T-cell (primary cell): Measurements from ENCODE around the gene MYZAP. TPM values are rescaled to one million over a fixed set of nuclear protein-coding genes. Genes with fewer than 3 reads are reported as not detected.

Experiments used
- ATAC-seq, 4 experiments: fragments of 200-7000 bp in 3 of 4; fragments of 150-1000 bp in 1 of 4; cut with Tn5 transposase; replicated peaks in 1 of 4; 1 replicate in 3 of 4; 2 replicates in 1 of 4; pipeline ENCODE4 v1.10.0; 2021; ENCODE audit warnings: moderate library complexity in 3 of 4, mild to moderate bottlenecking in 2 of 4, moderate number of reproducible peaks in 1 of 4
- CTCF ChIA-PET, 2 donors: fragments of 300-600 bp; sonication (Branson Sonifier 250); formaldehyde crosslinking; loops; one replicate each; lab custom pipeline; 2022; ENCODE audit warnings: antibody characterized with exemption in 2 of 2; lab: Charles Lee
- POLR2A ChIA-PET, 2 donors: fragments of 300-600 bp; sonication (Branson Sonifier 250); formaldehyde crosslinking; loops; one replicate each; lab custom pipeline; 2022; ENCODE audit warnings: antibody characterized with exemption in 2 of 2; lab: Charles Lee
- DNase-seq, 35 experiments: peaks; one replicate each; pipeline versions ENCODE4 v3.0.0 to v3.0.0-alpha.2; 2013 to 2023
- H3K27ac ChIP-seq: one replicate; pipeline ENCODE4 v1.5.1; 2013; ENCODE audit warnings: low read length
- H3K27me3 ChIP-seq, 2 experiments: replicated peaks in 1 of 2; 1 replicate in 1 of 2; 2 replicates in 1 of 2; pipeline versions ENCODE4 v1.6.1 to v1.7.0; 2013; ENCODE audit warnings: low read length in 1 of 2, mixed read lengths in 1 of 2; ENCODE audit not compliant: control insufficient read depth in 2 of 2, insufficient read depth in 2 of 2; ENCODE audit errors: extremely low read depth in 1 of 2
- H3K36me3 ChIP-seq, 2 donors: 1 replicate in 1 of 2; 2 replicates in 1 of 2; pipeline versions ENCODE4 v1.6.1 to v1.7.0; 2013; ENCODE audit warnings: low read length in 1 of 2; ENCODE audit not compliant: control insufficient read depth in 2 of 2, insufficient read depth in 1 of 2; ENCODE audit errors: extremely low read depth in 1 of 2
- H3K4me1 ChIP-seq, 2 experiments: 1 replicate in 1 of 2; 2 replicates in 1 of 2; pipeline versions ENCODE4 v1.6.1 to v1.7.0; 2013; ENCODE audit warnings: low read length in 2 of 2, mixed read lengths in 1 of 2; ENCODE audit not compliant: insufficient read depth in 2 of 2, control insufficient read depth in 1 of 2; ENCODE audit errors: extremely low read depth in 1 of 2
- H3K4me3 ChIP-seq, 2 donors: 1 replicate in 1 of 2; 2 replicates in 1 of 2; pipeline versions ENCODE4 v1.5.1 to v1.7.0; 2013; ENCODE audit warnings: mild to moderate bottlenecking in 2 of 2, low read length in 1 of 2, moderate library complexity in 1 of 2; ENCODE audit not compliant: control insufficient read depth in 1 of 2; ENCODE audit errors: extremely low read depth in 1 of 2
- H3K9me3 ChIP-seq: 2 replicates; pipeline ENCODE4 v1.7.0; 2013
- H3K27ac Mint-ChIP-seq, 2 donors: one replicate each; pipeline ENCODE4 v1.8.0; 2020 to 2021; ENCODE audit warnings: mild to moderate bottlenecking in 2 of 2, mixed read lengths in 2 of 2
- H3K27me3 Mint-ChIP-seq, 2 donors: one replicate each; pipeline ENCODE4 v1.8.0; 2021 to 2022; ENCODE audit warnings: mixed read lengths in 2 of 2
- H3K36me3 Mint-ChIP-seq: one replicate; pipeline ENCODE4 v1.8.0; 2021; ENCODE audit warnings: mixed read lengths
- H3K4me1 Mint-ChIP-seq, 3 donors: one replicate each; pipeline ENCODE4 v1.8.0; 2020 to 2022; ENCODE audit warnings: mixed read lengths in 3 of 3, mild to moderate bottlenecking in 1 of 3
- H3K4me3 Mint-ChIP-seq, 3 donors: one replicate each; pipeline ENCODE4 v1.8.0; 2020 to 2022; ENCODE audit warnings: mild to moderate bottlenecking in 3 of 3, mixed read lengths in 3 of 3, moderate library complexity in 3 of 3
- H3K9me3 Mint-ChIP-seq, 3 donors: one replicate each; pipeline ENCODE4 v1.8.0; 2020 to 2022; ENCODE audit warnings: mixed read lengths in 3 of 3
- WGBS: methylation state at CpG from one replicate; pipeline ENCODE4 v1.1.5; 2013; ENCODE audit warnings: missing lambda C conversion rate; ENCODE audit not compliant: insufficient coverage; 5-methylcytosine and 5-hydroxymethylcytosine counted together
- total RNA-seq, 35 experiments: library from RNA in 6 of 35; stranded (reverse) in 6 of 35; fragments of 120-200 nt in 1 of 35; gene quantifications; one replicate each; pipeline versions ENCODE4 v1.2.1 to v1.2.4 and lab custom pipeline; 2013 to 2026

Gene MYZAP
- 1 to 10 TPM in 2 of 5 donors, under 1 TPM in 3; 0.58 to 1.9 (median 0.82) TPM for total RNA-seq
- total RNA-seq (2013): 0.63 TPM
- 0 to 0.68 (median 0.13) reads per million in 29 experiments for total RNA-seq (lab: John Stamatoyannopoulos, UW)

GRCh38 chr15:57591822-57592367, at the start of gene MYZAP:
TSS of gene MYZAP (plus strand) at chr15:57591904. CDS start at chr15:57592035, 131 bp downstream.
- H3K9me3 ChIP-seq: no peaks in the 10 kb centered on the region
- peak; percentile 80 to 90 (median 87) for ATAC-seq
- H3K27me3 Mint-ChIP-seq: peaks cover 17 to 25% of the 10 kb centered on the region in 2 donors
- H3K27me3 ChIP-seq: peaks cover 0 to 30% of the 10 kb centered on the region in 2 experiments
- no peaks in the 10 kb centered on the region for H3K9me3 Mint-ChIP-seq
- POLR2A ChIA-PET: no interaction called here
- H3K27ac Mint-ChIP-seq: peak within 1 kb of the TSS in 1 of 2 donors; percentile 14
- peak within 1 kb of the TSS; percentile 55 to 78 (median 73) for H3K4me3 Mint-ChIP-seq
- no peak within 1 kb of the TSS for H3K27ac ChIP-seq
- peaks cover 28 to 44% (median 36%) of the 10 kb centered on the region in 3 donors for H3K4me1 Mint-ChIP-seq
- no peaks in the 10 kb centered on the region for H3K36me3 ChIP-seq
- DNase-seq: peak in 32 of 35 experiments; percentile 1 to 57 (median 28)
- 8% methylated on average over 42 of the region's 58 CpGs for WGBS
- H3K4me3 ChIP-seq: peak within 1 kb of the TSS; percentile 23 to 55
- H3K4me1 ChIP-seq: peaks cover 10 to 21% of the 10 kb centered on the region in 2 experiments
- CTCF ChIA-PET: no interaction called here
- no peaks in the 10 kb centered on the region for H3K36me3 Mint-ChIP-seq

GRCh38 chr15:57542505-57542817, 49.2 kb upstream of the MYZAP start:
- H3K4me1 Mint-ChIP-seq: no peaks in the 10 kb centered on the region
- CTCF ChIA-PET: no interaction called here

GRCh38 chr15:57544848-57545480, 46.7 kb upstream of the MYZAP start:
- Histone ChIP-seq H3K4me3 (no peak overlapping the region), H3K4me1 (no peaks in the 10 kb centered on the region), H3K9me3 (no peaks in the 10 kb centered on the region), H3K27ac (no peak overlapping the region), H3K27me3 (peaks cover 0 to 32% of the 10 kb centered on the region in 2 experiments), H3K36me3 (no peaks in the 10 kb centered on the region)
- H3K9me3 Mint-ChIP-seq: no peaks in the 10 kb centered on the region
- ATAC-seq (no peak), DNase-seq (no peak)
- WGBS: 81% methylated on average over 5 of the region's 11 CpGs
- no peak overlapping the region for H3K4me3 Mint-ChIP-seq
- peaks cover 5 to 9% of the 10 kb centered on the region in 2 donors for H3K27me3 Mint-ChIP-seq
- ChIA-PET CTCF (interaction anchor here in 1 of 2 donors (0.6 kb wide), 1 partner anchor 325 kb away, joined by 25 read pairs; no protein-coding TSS in a partner anchor), POLR2A (no interaction called here)
- no peaks in the 10 kb centered on the region for H3K36me3 Mint-ChIP-seq
- H3K27ac Mint-ChIP-seq: no peak overlapping the region
- H3K4me1 Mint-ChIP-seq: no peaks in the 10 kb centered on the region

More at GRCh38 chr15:57542505-57542817, 49.2 kb upstream of the MYZAP start:
- Histone ChIP-seq H3K27ac (no peak overlapping the region), H3K36me3 (no peaks in the 10 kb centered on the region), H3K4me3 (no peak overlapping the region), H3K27me3 (peaks cover 0 to 41% of the 10 kb centered on the region in 2 experiments), H3K4me1 (no peaks in the 10 kb centered on the region), H3K9me3 (no peaks in the 10 kb centered on the region)
- Mint-ChIP-seq H3K36me3 (no peaks in the 10 kb centered on the region), H3K27ac (no peak overlapping the region), H3K9me3 (no peaks in the 10 kb centered on the region), H3K4me3 (no peak overlapping the region), H3K27me3 (peaks cover 13 to 16% of the 10 kb centered on the region in 2 donors)
- WGBS: 37% methylated on average over 3 of the region's 4 CpGs
- POLR2A ChIA-PET: no interaction called here
- DNase-seq (no peak), ATAC-seq (no peak)

GRCh38 chr15:57545995-57546394, 45.7 kb upstream of the MYZAP start:
- no peak for DNase-seq
- Histone ChIP-seq H3K4me1 (no peaks in the 10 kb centered on the region), H3K36me3 (no peaks in the 10 kb centered on the region), H3K27ac (no peak overlapping the region), H3K4me3 (no peak overlapping the region), H3K9me3 (no peaks in the 10 kb centered on the region), H3K27me3 (peaks cover 0 to 28% of the 10 kb centered on the region in 2 experiments)
- H3K4me1 Mint-ChIP-seq: no peaks in the 10 kb centered on the region
- no peaks in the 10 kb centered on the region for H3K36me3 Mint-ChIP-seq
- CTCF ChIA-PET: interaction anchor here in 1 of 2 donors (0.9 kb wide), 1 partner anchor 9 kb away, joined by 3 read pairs; no protein-coding TSS in a partner anchor
- H3K9me3 Mint-ChIP-seq: no peaks in the 10 kb centered on the region
- H3K4me3 Mint-ChIP-seq: no peak overlapping the region
- WGBS: 91% methylated on average over 7 of the region's 8 CpGs
- peaks cover 3 to 5% of the 10 kb centered on the region in 2 donors for H3K27me3 Mint-ChIP-seq
- ATAC-seq: no peak
- H3K27ac Mint-ChIP-seq: no peak overlapping the region
- POLR2A ChIA-PET: no interaction called here

- no peak overlapping the region for H3K4me3 Mint-ChIP-seq
- WGBS: 86% methylated on average over 8 of the region's 11 CpGs
- H3K4me1 Mint-ChIP-seq: no peaks in the 10 kb centered on the region
- H3K27ac Mint-ChIP-seq: no peak overlapping the region
- peaks cover 3 to 5% of the 10 kb centered on the region in 2 donors for H3K27me3 Mint-ChIP-seq
- H3K27me3 ChIP-seq: peaks cover 0 to 21% of the 10 kb centered on the region in 2 experiments
- no peaks in the 10 kb centered on the region for H3K36me3 ChIP-seq
- ChIA-PET POLR2A (no interaction called here), CTCF (interaction anchor here in 1 of 2 donors (0.6 kb wide), 1 partner anchor 557 kb away, joined by 3 read pairs; no protein-coding TSS in a partner anchor)
- H3K9me3 Mint-ChIP-seq: no peaks in the 10 kb centered on the region
- DNase-seq (no peak), ATAC-seq (no peak)
- H3K4me1 ChIP-seq: no peaks in the 10 kb centered on the region
- H3K4me3 ChIP-seq: no peak overlapping the region
- H3K9me3 ChIP-seq: no peaks in the 10 kb centered on the region
- H3K36me3 Mint-ChIP-seq: no peaks in the 10 kb centered on the region
- no peak overlapping the region for H3K27ac ChIP-seq
These were observed 44.4 kb upstream of the MYZAP start for GRCh38 chr15:57547243-57547755.

- Mint-ChIP-seq H3K36me3 (no peaks in the 10 kb centered on the region), H3K27me3 (peaks cover 3 to 5% of the 10 kb centered on the region in 2 donors), H3K4me3 (no peak overlapping the region), H3K27ac (no peak overlapping the region), H3K9me3 (no peaks in the 10 kb centered on the region), H3K4me1 (no peaks in the 10 kb centered on the region)
- Histone ChIP-seq H3K4me3 (no peak overlapping the region), H3K27ac (no peak overlapping the region), H3K36me3 (no peaks in the 10 kb centered on the region), H3K4me1 (no peaks in the 10 kb centered on the region), H3K9me3 (no peaks in the 10 kb centered on the region), H3K27me3 (peaks cover 0 to 20% of the 10 kb centered on the region in 2 experiments)
- DNase-seq (no peak), ATAC-seq (no peak)
- CTCF ChIA-PET: interaction anchor here in 1 of 2 donors (0.7 kb wide), 1 partner anchor 292 kb away, joined by 3 read pairs; no protein-coding TSS in a partner anchor
- POLR2A ChIA-PET: no interaction called here
- WGBS: 61% methylated on average over 2 of the region's 2 CpGs
These were observed 43.4 kb upstream of the MYZAP start for GRCh38 chr15:57548351-57548750.
